NOMO-1 treated with DMSO at 0.1 percent for 48 hours (cell line): ENCODE measurements around the gene MLST8.
A peak's percentile ranks its signal among the peaks of the same experiment; 100 is the strongest.

ENCODE experiments used
- DNase-seq: peaks from one replicate; lab custom pipeline; 2025; ENCODE audit not compliant: unreplicated experiment; lab: John Stamatoyannopoulos, UW

The MLST8 gene, protein sequence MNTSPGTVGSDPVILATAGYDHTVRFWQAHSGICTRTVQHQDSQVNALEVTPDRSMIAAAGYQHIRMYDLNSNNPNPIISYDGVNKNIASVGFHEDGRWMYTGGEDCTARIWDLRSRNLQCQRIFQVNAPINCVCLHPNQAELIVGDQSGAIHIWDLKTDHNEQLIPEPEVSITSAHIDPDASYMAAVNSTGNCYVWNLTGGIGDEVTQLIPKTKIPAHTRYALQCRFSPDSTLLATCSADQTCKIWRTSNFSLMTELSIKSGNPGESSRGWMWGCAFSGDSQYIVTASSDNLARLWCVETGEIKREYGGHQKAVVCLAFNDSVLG

DNA sequence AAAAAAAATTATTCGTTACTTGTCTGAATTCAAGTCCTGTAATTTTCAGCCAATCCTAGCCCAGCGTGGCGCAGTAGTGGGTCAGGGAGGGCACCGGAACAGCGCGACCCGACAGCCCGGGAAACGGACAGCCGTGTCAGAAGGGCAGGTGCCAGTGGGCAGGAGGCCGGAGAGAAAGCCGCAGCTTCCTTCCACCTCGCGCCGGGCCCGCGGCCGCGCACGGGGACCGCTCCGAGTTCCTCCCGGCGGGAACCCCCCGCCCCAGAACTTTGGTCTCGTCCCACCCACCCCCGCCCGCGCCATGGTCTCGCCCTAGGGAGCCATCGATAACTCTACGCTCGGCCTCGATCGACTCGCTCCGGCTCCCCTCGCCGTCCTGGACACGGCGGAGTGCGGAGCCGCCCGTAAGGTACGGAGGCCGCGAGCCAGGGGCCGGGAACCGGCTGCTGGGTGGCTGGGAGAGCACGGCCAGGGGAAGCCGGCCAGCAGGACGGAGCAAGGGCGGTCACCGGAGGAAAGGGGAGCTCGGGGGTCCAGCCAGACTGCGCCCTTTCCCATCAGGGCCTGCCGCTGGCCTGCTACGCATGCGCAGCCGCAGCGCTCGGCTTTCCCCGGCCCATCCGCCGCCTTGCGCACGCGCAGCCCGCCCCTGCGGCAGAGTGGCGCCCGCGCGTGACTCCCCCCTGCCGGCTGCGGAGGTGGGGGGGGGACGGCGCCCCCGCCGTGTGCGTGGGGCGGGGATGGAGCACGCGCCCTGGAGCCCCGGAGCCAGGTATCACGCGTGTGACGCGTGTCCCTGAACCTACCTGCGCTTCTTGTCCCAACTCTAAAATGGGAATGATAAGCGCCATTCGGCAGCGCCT, at the start of gene MLST8:
Gene MLST8, plus strand, starts transcription at position 351 of the 863 bp plus-strand sequence. CDS start 632 bp downstream, outside the sequence.
- peak; percentile 77 for DNase-seq

DNA sequence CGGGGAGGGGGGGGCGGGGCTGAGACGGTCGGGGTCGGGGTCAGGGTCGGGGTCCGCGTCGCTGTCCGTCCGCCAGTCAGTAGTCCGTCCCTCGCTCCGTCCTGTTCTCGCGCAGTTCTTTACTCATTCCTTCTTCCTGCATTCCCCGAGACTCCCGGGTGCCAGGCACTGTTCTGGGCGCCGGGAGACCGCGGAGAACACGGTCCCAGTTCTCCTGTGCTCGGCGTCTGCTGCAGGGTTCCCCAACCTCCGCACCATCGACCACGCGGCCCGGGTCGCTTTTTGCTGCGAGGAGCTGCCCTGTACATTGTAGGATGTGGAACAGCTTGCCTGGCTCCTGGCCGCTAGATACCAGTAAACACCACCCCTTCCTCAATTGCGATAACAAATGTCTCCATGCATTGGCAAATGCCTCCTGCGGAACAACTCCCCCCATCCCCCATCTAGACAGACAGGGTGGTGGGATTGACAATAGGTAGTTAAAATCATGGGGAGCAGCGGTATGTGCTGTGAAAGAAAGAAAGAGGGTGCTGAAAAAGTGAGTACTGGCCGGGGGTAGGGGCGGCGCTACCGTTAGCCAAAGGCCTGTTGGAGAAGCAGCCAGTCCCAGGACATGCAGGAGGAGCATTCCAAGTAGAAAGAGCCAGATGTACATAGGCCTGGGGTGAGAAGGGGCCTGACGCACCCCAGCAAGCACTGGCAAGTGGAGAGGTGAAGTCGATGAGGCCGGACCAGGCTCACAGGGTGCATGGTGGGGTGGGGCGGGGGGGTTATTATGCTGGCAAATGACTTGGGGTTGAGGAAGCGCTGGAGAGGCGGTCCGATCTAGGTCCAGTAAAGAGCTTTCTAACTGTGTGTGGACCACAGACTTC, 49.0 kb upstream of the MLST8 start:
- DNase-seq, result peak; percentile 32

DNA sequence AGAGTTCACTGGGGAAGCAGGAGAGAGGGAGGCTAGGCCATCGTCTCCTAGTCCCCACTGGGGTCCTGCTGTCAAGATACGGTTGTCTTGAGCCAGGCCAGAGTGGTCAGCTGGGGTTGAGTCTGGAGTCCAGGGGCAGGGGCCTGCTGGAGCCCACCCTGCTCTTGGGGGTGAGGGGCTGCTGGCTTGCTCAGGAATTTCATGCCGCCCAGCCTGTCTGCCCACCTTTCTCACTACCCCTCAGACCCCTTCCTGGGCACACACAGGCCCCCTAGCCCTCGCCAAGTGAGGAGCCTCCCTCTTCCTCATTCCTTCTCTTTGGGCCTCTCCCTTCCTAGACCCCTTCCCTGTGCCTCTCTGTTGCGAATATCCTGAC, 48.4 kb upstream of the MLST8 start:
- no peak for DNase-seq

DNA sequence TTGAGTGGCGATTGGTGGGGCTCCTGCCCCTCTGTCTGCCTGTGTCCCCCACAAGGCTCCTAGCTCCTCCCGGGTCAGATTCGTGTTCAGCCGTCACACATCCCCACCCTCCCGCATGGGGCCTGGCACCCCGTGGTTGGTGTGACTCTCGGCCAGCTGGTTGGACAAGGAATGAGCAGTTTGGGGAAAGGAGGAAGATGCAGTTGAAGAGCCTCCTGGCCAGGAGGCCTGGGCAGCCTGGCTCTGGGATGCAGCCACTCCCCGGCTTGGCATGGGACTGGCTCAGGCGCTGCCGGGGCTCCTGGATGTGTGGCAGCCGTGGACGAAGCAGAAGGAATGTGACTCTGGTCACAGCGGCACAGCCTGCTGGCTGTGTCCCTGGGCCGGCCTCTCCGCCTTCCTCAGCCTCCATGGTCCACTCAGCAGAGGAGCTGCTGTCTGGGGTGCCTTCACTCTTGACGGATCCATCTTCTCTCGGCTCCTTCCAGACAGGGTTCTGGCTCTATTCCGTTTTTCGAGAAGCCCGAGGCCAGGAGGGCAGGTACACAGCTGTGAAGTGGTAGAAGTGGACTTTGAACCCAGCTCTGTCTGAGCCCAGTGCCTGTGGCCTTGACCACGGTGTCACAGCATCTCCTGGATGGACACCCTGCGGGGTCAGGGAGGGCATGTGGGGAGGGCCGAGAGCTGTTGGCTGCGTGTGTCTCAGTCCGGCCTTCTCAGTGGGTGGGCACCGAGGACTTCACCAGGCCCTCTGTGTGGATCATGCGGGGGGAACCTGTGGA, 47.6 kb upstream of the MLST8 start:
- DNase-seq, result no peak

DNA sequence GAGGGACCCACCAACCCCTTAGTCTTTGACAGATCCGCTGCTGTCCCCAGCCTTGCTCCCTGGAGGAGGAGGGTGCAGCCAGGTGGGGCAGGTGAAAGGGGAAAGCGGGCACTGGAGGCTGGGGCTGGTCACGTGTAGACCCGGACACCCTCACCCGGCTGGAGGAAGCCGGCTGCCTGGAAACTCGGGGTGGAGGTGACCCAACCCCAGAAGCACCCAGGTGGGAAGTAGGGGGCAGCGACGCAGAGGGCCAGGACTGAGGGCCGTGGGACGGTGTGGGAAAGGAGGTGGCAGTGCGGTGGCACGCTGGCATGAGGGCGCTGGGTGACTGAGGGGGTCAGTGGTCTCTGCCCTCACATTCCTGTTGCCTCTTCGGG, 47.0 kb upstream of the MLST8 start:
- DNase-seq, result no peak

DNA sequence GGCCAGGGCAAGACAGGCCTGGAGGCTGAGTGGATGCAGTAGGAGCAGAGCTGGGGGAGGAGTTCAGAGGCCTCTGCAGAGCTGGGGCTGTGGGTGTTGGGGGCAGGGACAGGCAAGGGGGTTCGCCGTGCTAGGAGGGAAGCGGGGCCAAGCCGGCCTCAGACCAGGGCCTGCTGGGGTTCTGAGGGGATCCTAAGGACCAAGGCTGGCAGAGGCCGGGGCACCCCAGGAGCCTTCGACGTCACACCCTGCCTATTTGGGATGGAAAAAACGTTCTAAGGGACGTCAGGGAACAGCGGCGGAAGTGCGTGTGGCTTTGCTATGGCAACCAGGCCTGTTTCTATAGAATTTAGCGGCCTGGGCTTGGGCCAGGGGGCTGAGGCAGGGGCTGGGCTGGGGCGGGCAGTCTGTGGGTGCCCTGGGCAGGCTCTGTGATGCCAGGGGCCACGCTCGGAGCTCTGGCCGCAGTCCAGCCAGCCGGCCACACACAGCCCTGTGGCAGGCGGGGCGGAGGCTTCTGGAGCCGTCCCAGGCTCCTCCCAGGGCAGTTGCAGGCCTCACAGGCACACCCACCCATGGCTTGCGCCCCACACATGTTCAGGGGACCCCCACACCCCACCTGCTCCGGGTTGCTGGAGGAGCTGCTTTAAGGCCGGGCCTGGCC, 45.9 kb upstream of the MLST8 start:
- DNase-seq, result no peak

DNA sequence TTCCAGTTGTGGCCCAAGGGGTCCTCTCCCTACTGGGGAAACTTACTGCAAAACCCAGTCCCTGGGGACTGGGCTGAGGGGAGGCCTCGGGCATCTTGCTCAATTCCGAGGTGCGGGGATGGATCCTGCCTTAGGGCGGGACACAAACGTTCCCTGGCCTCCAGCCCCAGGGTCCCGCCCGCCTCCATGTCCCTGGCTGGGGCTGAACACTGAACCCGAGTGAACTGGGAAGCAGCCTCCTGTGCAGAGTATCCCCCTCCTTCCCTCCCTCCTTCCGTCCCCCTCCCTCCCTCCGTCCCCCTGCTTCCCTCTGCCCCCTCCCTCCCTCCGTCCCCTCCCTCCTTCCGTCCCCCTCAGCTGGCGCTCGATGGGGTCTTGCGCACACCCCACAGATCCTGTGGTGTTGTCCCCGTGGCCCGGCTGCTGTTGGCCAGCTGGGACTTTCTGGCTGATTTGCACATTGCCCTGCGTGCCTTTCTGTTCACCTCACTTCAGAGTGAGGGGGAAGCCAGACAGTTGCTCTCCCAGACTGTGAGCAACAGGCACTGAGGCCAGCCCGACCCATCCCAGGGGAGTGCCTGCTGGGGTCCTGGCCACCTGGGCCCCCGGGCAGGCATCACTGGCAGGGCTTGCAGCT, 44.2 kb upstream of the MLST8 start:
- DNase-seq, result no peak

DNA sequence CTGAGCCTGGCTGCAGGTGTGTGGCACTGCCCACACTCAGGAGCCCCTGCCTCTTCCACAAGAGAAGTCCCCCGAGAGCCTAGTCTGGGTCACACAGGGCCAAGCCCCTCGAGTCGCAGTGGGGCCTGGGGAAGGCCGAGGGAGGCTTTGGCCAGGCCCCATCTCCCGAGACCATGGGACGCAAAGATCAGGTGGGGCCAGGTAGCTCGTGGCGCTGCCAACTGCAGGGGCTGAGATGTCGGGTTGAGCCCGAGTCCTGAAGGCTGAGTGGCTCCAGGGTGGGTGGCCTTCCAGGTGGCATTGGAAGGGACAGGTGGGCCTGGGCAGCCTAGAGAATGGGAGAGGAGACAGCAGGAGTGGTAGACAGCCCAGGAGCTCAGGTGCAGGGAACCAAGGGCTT, 43.3 kb upstream of the MLST8 start:
- no peak for DNase-seq

DNA sequence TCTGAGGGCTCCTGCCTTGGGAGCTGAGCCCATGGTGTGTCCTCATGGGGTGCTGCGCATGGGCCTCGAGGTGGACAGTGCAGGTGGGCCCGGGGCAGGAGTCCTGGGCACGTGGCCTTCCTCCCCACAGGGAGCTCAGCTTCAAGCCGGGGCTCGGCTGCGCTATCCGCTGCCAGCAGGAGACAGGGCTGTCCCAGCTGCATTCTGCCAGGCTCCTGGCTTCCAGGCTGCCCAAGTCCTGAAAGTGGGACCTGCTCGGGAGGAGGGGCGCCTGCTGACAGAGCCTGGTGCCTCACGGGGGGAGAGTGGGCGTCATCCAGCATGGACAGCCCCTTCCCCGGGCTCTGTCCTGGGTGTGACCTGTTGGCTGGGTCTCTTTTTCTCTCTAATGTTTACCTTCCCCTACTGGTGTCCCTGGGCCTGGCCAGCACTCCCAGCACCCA, 42.6 kb upstream of the MLST8 start:
- no peak for DNase-seq

DNA sequence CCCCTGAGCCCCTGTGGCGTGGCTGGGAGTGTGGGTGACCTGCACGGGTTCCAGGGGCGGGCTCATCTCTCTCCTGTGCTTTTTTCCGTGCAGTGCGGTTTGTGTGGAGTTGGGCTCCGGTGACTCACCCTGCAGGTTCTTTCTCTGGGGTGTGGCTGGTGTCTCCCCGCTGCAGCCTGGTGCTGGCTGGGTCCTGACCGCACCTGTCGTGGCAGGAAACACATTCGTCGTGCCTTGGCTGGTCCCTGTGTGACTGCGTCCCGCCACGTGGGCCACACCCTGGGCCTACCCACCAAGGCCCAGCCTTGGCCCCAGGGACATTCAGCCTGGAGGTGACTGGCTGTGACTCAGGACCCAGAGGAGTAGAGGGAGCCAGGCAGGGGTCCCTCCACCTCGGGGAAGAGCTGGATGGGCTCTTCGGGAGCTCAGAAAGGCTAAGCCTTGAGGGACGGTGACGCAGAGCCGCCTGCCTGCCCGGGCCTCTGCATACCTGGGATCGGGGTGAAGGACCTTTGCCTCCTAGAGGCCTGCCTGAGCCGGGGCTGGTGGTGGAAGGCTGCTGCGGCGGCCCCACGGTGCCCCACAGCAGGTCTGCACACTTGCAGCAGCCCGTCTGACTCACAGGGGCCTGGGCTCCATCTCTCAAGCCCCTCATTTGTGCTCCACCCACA, 41.9 kb upstream of the MLST8 start:
- no peak for DNase-seq

DNA sequence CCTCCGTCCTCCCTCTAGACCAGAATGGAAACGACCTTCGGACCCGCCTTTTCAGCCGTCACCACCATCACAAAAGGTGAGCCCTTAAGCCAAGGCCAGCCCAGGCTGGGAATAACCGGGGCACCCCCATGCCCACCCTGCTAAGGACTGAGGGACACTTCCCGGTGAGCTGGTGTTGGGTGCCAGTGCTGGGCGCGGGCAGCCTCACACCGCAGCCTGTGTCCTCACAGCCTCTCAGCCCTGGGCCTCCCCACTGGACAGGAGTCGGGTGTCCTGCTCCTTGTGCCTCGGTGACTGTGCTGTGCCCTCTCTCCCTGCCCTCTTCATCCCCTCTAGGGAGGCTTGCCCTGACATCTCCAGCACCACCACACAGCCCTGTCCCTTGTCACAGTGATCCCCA, 39.4 kb upstream of the MLST8 start:
- no peak for DNase-seq

DNA sequence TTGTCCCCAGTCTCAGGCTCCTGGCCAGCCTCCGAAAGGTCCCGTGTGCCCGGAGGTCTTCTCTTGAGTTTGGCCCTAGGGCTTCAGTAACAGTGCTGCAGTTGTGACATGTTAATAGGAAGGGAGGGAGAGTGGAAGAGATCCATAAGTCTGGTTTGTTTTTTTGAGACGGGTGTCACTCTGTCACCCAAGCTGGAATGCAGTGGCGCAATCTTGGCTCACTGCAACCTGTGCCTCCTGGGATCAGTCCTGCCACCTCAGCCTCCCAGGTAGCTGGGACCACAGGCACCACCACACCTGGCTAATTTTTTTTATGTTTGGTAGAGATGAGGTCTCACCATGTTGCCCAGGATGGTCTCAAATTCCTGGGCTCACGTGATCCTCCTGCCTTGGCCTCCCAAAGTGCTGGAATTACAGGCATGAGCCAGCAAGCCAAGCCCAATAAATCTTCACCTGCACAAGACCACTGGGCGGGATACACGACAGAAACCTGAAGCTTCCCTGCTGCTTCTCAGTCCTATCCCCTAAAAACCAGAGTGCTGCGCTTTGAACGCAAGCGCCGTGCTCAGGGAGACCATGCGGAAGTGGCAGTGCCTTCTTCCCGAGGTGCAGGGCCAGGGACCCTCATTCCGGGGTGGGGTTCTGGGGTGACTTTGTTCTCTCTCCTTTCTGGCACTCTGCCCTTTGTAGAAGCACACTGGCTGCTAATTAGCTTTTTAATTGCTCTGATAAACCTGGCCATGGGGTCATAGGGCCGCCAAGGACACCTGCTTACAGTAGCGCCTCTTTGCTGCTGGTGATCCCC, 38.8 kb upstream of the MLST8 start:
- no peak for DNase-seq

DNA sequence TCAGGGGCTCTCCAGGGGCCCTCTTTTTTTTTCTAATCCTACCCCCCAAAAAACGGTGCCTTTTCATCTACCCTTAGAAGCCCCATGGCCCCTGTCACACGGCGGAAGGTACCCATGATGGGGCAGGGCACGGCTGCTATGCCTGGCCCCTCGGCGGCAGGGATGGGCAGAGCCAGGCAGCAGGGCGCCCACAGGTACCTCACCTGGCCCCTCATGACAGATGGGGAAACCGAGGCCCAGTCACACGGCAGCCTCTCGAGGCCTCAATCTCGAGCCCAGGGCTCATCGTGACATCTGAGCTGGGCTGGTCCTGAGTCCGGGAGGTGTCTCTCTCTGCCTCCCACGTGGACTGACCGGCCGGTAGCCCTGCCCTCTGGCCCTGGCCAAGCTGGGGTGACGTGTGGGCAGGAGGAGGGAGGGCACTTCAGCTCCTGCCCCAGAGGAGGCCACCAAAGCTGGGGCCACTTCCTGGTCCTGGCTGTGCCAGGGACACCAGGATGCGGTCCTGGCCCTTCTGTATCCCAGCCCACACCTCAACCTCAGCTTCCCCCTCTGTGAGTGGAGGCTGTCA, 38.1 kb upstream of the MLST8 start:
- no peak for DNase-seq

DNA sequence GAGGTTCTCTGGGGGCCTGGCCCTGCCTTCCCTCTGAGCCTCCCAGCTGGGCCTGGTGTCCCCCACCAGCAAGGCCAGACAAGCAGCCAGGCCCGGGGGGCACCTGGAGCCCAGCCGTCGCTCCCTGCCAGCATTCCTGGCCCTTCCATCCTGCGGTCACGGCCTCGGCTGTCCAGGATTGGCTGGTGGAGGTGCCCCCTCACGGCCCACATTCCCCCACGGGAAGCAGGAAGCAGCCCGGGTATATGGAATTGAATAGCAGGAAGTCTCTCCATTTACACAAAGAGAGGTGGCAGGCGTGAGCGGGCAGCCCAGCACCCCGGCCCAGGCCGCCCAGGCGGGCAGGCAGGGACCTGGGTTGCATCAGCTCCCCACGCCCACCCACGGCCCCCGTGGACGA, 35.2 kb upstream of the MLST8 start:
- DNase-seq, result no peak

DNA sequence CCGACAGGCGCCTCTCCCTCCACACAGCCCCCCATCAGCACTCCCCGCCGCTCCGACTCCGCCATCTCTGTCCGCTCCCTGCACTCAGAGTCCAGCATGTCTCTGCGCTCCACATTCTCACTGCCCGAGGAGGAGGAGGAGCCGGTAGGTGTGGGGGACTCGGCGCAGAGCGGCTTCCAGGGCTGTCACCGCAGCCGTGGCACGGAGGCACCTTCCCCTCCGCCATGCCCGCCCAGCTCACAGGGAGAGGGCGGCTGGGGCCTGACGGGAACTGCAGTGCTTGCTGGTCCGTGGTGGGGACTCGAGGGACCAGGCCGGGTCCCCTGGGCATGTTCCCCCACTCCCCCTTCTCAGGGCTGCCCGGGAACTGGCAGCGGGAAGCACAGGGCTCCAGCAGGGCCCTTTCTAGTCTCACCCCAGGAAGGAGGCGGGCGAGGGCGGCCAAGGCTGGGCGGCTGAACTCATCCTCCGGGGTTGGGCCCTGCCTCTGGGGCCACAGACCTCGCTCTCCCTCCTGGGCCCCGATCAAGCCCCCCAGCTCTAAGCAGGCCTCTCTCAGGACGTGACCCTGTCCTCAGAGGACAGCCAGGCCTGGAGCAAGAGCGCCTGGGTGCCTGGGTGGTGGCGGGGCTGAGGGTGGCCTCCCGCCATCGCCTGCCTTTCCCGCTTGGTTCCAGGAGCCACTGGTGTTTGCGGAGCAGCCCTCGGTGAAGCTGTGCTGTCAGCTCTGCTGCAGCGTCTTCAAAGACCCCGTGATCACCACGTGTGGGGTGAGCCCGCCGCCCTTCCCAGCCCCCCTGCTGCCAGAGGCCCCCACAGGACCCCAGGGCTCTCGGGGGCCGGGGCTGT, 34.4 kb upstream of the MLST8 start:
- no peak for DNase-seq

DNA sequence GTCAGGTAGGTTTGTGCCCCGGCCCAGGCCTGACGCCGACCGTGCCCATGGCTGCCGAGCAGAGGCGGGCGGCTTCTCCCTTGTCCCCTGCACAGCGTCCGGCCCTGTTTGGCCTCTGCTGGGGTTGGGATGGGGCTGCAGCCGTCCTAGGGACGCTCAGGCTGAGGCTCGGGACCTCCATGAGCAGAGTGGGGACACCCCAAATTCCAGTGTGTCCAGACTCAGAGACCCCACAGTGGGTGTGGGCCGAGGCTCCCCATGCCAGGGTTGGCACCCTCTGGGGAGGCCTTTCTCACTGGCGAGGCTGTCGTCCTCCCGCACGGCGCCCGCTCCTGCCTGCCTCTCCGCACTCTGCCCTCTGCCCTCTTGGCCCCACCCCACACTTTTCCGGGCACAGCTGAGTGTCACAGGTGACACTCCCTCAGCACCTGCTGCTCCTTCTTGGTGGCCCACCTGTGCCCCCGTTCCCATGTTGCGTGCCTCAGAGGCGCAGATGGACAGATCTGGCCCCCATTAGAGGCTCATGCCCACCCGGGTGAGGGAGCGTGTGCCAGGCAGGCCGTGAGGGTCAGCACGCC, 33.6 kb upstream of the MLST8 start:
- DNase-seq, result no peak
